GM21717 (cell line): ENCODE results near the gene NSMCE3.

Source experiments
- ATAC-seq: cut with Tn5 transposase; IDR thresholded peaks from one replicate; pipeline ENCODE4 v1.9.1; 2021; ENCODE audit warnings: mild to moderate bottlenecking, moderate library complexity; ENCODE audit not compliant: unreplicated experiment

NSMCE3 gene

DNA sequence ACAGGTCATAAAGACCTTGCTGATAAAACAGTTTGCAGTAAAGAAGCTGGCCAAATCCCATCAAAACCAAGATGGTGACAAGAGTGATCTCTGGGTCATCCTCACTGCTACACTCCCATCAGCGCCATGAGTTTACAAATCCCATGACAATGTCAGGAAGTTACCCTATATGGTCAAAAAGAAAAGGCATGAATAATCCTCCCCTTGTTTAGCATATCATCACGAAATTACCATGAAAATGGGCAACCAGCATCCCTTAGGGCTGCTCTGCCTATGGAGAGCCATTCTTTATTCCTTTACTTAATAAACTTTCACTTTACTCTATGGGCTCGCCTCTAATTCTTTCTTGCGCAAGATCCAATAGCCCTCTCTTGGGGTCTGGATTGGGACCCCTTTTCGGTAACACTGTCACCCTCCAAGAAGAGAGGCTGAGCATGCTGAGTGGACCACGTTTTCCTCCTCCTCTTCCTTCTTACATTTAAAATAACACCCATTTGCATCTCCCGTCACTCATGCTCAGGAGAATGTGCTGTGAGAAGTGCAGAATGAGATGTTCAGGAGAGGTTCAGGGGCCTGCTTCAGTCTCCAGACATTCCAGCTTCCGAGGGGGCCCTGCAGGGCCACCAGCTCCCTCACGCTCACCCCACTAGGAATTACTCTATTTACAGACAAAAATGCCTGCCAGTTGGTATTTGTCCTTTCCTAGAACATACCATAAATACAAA lies 47.3 kb downstream of the NSMCE3 start:
- ATAC-seq: no peak

DNA sequence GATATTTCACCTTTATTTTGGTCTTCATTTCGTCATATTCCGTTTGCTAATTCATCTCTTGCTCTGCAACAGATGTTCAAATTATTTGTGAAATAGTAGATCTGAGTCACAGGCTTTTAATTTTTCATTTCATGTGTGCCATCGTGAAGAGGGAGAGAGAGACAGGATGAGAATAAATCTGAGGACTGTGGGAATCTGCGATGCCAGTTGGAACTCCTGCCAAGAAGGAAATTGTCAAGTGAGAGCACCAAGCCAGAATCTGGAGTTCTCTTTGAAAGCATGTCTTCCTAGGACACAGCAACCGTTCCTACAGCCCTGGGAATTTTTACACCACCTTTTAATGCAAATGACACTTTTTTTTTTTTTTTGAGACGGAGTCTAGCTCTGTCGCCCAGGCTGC lies 48.8 kb downstream of the NSMCE3 start:
- no peak for ATAC-seq

DNA sequence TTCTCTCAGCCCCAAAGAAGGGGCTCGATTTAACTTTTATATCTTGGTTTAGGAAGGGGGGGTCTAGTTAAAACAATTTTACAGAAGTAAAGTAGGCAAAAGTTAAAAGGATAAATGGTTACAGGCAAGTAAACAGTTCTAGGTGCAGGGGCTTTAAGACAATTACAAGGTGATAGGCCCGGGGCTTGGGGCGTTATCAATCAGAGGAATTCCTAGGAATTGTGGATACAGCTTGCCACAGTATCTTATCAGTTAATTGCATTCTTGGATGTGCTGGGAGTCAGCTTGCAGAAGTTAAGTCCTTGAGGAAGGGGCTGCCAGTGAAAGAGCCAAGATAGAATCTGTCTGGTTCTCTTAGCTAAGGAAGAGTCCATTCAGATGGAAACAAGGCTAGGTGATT lies 52.7 kb downstream of the NSMCE3 start:
- no peak for ATAC-seq
